Measurements from ENCODE around the gene STK32B.

DNA sequence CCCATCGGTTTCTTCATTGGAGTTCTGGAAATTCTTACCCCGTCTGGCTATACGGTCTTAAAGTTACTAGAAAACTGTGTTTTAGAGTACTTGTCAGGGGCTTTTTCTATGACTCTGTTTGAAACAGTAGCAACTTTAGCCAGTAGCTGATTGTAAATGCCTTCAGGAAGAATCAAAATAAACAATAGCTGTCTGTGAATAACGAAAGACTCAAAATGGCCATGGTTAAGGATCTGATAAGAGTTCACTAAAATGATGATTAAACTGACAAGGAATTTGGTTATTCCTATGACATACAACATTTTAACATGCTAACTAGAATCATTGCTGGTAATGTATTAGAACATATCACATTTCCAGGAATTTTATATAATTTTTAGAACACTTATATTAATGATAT, 466.1 kb downstream of the STK32B start:
- TF ChIP-seq, protein P1, sequence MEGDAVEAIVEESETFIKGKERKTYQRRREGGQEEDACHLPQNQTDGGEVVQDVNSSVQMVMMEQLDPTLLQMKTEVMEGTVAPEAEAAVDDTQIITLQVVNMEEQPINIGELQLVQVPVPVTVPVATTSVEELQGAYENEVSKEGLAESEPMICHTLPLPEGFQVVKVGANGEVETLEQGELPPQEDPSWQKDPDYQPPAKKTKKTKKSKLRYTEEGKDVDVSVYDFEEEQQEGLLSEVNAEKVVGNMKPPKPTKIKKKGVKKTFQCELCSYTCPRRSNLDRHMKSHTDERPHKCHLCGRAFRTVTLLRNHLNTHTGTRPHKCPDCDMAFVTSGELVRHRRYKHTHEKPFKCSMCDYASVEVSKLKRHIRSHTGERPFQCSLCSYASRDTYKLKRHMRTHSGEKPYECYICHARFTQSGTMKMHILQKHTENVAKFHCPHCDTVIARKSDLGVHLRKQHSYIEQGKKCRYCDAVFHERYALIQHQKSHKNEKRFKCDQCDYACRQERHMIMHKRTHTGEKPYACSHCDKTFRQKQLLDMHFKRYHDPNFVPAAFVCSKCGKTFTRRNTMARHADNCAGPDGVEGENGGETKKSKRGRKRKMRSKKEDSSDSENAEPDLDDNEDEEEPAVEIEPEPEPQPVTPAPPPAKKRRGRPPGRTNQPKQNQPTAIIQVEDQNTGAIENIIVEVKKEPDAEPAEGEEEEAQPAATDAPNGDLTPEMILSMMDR (IDR thresholded peaks at IDR 0.05; ENCODE audit: extremely low read depth in 1 of 2, insufficient read depth in 1 of 2, low read depth in 1 of 2, low read length in 2 of 2), result no peak
- TF ChIP-seq JUN (IDR thresholded peaks at IDR 0.05; ENCODE audit: borderline replicate concordance, insufficient read depth, insufficient read length, low read depth), result no peak
- no peak for TF ChIP-seq POLR2A (IDR thresholded peaks at IDR 0.05; ENCODE audit: low read depth, low read length)
- TF ChIP-seq EZH2 (IDR thresholded peaks at IDR 0.05; ENCODE audit: borderline replicate concordance, low read depth, low read length, severe bottlenecking), result no peak
- TF ChIP-seq, protein P2, sequence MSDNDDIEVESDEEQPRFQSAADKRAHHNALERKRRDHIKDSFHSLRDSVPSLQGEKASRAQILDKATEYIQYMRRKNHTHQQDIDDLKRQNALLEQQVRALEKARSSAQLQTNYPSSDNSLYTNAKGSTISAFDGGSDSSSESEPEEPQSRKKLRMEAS (IDR thresholded peaks at IDR 0.05; ENCODE audit: insufficient read depth, insufficient read length), result no peak
- no peak for TF ChIP-seq POLR2AphosphoS5 (IDR thresholded peaks at IDR 0.05; ENCODE audit: insufficient read depth, low read depth, low read length)
- TF ChIP-seq FOS (IDR thresholded peaks at IDR 0.05; ENCODE audit: borderline replicate concordance, insufficient read depth, low read length), result no peak
- no peak for TF ChIP-seq MYC (IDR thresholded peaks at IDR 0.05; ENCODE audit: low read depth, low read length)
- TF ChIP-seq GATA2 (IDR thresholded peaks at IDR 0.05; ENCODE audit: insufficient read depth, insufficient read length, low read depth, low read length), result no peak

Data from endothelial cell of umbilical vein (primary cell).